HepG2 (cell line): ENCODE data around the gene VAV2.

Source experiments
- FOXA3 ChIP-seq: IDR thresholded peaks from 2 replicates; pipeline ENCODE4 v1.6.1; 2016; ENCODE audit warnings: missing genetic modification reagents, missing compliant biosample characterization
- POLR2AphosphoS5 ChIP-seq: IDR thresholded peaks from 2 replicates; pipeline ENCODE4 v1.6.1; 2012; ENCODE audit warnings: low read depth, low read length
- ZNF550 ChIP-seq: sonication (generic); formaldehyde crosslinking; IDR thresholded peaks from 2 replicates; pipeline ENCODE4 v1.4.0; 2020; ENCODE audit warnings: mild to moderate bottlenecking, missing genetic modification reagents, borderline replicate concordance

DNA sequence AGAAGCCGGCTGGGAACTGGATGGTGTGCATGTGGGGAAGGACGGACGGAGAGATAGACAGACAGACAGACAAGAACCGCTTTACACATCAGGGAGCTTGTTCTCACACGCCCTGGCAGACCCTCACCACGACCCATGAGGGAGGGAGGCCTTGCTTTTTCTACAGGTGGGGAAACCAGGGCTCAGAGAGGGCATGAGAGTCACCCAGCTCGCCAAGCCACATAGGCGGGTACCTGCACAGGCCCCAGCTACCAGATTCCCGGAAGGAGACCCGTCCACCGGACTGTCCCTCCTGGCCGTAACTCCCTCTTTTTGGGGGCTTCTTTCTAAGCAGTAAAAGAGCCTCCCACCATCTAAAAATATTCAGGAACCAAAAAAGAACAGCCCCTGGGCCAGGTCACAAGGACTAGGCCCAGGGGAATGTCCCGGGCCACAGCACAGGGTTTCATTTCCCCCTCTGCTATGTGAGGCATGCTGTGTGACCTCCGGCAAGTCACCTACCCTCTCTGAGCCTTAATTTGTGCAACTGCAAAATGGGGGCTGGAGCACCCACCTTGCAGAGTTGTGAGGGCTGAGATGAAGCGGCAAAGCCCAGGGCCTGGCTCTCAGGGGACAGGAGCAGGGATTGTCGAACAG is 169.6 kb downstream of the VAV2 start:
- no peak for TF ChIP-seq POLR2AphosphoS5
- no peak for TF ChIP-seq ZNF550 (CRISPR knock-in tag)
- no peak for TF ChIP-seq FOXA3 (CRISPR knock-in tag)
